ENCODE data around the gene TUBAL3.

The TUBAL3 gene

DNA sequence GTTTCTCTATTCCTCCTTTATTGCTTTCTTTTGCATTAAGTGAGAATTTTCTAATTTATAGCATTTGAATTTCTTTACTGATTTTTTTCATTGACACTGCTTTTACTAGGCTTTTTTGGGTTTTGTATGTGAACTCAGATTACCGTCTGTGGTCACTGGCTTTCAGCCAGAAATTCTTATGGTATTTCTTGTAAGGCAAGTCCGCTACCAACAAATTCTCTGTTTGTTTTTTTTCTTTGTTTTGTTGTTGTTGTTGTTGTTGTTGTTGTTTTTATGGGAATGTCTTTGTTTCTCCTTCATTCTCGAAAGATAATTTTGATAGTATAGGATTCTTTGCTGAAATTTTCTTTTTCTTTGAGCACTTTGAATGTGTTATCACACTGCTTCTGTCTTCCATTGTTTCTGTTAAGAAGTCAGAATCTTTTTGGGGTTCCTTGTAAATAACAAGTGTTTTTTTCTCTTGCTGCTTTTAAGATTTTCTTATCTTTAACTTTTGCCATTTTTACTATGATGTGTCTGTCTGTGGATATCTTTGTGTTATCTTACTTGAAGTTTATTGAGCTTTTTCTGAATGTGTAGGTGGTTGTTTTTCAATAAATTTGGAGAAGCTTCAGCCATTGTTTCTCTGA lies 15.0 kb upstream of the TUBAL3 start:
- no peak for DNase-seq (ENCODE audit: low read depth)
- no peak for TF ChIP-seq POLR2A (IDR thresholded peaks at IDR 0.05; ENCODE audit: extremely low read depth, insufficient read length)
- TF ChIP-seq MAX (IDR thresholded peaks at IDR 0.05; ENCODE audit: low read depth, low read length) = no peak
- TF ChIP-seq MYC (IDR thresholded peaks at IDR 0.05; ENCODE audit: low read depth, low read length) = no peak
- TF ChIP-seq, protein P1, sequence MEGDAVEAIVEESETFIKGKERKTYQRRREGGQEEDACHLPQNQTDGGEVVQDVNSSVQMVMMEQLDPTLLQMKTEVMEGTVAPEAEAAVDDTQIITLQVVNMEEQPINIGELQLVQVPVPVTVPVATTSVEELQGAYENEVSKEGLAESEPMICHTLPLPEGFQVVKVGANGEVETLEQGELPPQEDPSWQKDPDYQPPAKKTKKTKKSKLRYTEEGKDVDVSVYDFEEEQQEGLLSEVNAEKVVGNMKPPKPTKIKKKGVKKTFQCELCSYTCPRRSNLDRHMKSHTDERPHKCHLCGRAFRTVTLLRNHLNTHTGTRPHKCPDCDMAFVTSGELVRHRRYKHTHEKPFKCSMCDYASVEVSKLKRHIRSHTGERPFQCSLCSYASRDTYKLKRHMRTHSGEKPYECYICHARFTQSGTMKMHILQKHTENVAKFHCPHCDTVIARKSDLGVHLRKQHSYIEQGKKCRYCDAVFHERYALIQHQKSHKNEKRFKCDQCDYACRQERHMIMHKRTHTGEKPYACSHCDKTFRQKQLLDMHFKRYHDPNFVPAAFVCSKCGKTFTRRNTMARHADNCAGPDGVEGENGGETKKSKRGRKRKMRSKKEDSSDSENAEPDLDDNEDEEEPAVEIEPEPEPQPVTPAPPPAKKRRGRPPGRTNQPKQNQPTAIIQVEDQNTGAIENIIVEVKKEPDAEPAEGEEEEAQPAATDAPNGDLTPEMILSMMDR (IDR thresholded peaks at IDR 0.05; ENCODE audit: low read depth, low read length) = no peak
- no peak overlapping the region for H3K4me3 ChIP-seq (ENCODE audit: low read depth, low read length)

GRCh38 chr10:5418584-5418983 lies 14.0 kb upstream of the TUBAL3 start:
- no peak for DNase-seq (ENCODE audit: low read depth)
- TF ChIP-seq MYC (IDR thresholded peaks at IDR 0.05; ENCODE audit: low read depth, low read length) = no peak
- no peak for TF ChIP-seq POLR2A (IDR thresholded peaks at IDR 0.05; ENCODE audit: extremely low read depth, insufficient read length)
- TF ChIP-seq, protein P1 (IDR thresholded peaks at IDR 0.05; ENCODE audit: low read depth, low read length) = no peak
- no peak for TF ChIP-seq MAX (IDR thresholded peaks at IDR 0.05; ENCODE audit: low read depth, low read length)
- no peak overlapping the region for H3K4me3 ChIP-seq (ENCODE audit: low read depth, low read length)

- no peak overlapping the region for H3K4me3 ChIP-seq (ENCODE audit: low read depth, low read length)
- DNase-seq (ENCODE audit: low read depth) = no peak
- TF ChIP-seq POLR2A (IDR thresholded peaks at IDR 0.05; ENCODE audit: extremely low read depth, insufficient read length) (no peak), MYC (IDR thresholded peaks at IDR 0.05; ENCODE audit: low read depth, low read length) (no peak), MAX (IDR thresholded peaks at IDR 0.05; ENCODE audit: low read depth, low read length) (no peak)
- TF ChIP-seq, protein P1 (IDR thresholded peaks at IDR 0.05; ENCODE audit: low read depth, low read length) = no peak
These were observed 12.4 kb upstream of the TUBAL3 start for GRCh38 chr10:5416981-5417380.

DNA sequence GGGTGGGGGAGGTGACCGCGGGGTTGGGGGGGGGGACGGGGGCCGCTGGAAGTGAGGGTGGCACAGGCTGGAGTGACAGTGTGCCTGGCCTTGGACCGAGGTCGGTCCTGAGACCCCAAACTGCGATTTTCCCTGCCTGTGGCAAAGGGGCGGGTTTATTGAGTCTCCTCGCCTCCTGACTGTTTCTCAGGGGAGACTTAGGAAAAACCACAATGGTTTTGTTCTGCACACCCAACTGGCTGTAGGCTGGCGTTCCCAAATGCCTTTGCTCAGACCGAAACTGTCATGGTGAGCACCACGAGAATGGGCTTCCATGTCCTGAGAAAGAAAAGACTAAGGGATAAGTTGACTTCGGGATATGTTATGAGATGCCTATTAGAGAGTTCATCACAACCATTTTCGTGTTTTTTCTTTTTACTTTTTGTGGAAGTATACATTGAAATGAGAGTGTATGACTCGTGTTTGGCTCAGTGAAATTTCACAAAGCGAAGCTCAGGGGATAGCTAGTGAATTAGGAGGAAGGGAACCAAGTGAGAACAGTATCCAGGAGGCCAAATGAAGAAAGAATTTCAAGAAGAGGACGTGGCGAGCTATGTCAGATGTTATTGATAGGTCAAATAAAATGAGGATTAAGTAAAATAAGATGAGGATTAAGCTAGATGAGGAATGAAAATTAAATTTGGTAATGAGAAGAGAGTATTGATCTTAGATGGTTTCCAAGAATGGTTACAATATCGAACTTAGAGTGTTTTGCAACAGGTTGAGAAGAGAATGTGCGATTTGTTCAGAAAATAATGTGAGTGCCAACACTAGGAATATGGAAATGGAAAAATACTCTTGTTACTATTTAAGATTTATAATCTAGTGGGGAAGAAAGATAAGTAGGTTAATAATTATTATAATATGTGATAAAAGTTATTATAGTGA lies 8.6 kb upstream of the TUBAL3 start:
- peak overlapping the region; percentile 78 for H3K4me3 ChIP-seq (ENCODE audit: low read depth, low read length)
- peak; percentile 50 for DNase-seq (ENCODE audit: low read depth)
- TF ChIP-seq MAX (IDR thresholded peaks at IDR 0.05; ENCODE audit: low read depth, low read length) (no peak), POLR2A (IDR thresholded peaks at IDR 0.05; ENCODE audit: extremely low read depth, insufficient read length) (no peak), MYC (IDR thresholded peaks at IDR 0.05; ENCODE audit: low read depth, low read length) (no peak)
- TF ChIP-seq, protein P1 (IDR thresholded peaks at IDR 0.05; ENCODE audit: low read depth, low read length) = no peak

DNA sequence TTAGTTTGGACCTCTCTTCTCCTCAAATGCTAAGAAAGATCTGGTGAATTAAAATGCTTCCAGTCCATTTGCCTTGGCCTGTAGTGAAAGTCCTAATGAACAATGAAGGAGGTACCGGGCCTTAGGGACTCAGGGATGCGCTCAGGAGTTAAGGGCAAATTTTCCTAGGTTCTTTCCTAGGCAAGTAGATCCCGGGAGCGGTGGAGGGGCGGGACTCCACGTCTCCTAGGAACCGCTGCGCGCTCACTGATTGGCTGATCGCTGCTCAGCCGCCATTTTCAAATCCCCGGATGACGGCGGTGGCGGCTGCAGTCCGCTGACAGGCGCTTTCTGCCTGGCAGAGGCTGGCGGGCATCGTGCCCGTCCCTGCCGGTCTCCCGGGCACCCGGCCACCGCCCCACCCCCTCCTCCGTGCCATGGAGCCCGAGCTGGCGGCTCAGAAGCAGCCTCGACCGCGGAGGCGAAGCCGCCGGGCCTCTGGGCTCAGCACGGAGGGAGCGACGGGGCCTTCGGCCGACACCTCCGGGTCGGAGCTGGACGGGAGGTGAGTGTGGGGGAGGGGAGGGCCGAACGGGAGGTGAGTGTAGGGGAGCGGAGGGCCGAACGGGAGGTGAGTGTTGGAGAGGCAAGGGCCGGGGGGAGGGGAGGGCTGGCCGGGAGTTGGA lies 7.8 kb upstream of the TUBAL3 start, which contains the start of gene NET1:
Gene NET1, plus strand, starts transcription at position 281 of the 665 bp plus-strand sequence. Its CDS starts 136 bp downstream, at position 417.
- no peak for TF ChIP-seq MYC (IDR thresholded peaks at IDR 0.05; ENCODE audit: low read depth, low read length)
- TF ChIP-seq POLR2A (IDR thresholded peaks at IDR 0.05; ENCODE audit: extremely low read depth, insufficient read length) = peak; percentile 42
- TF ChIP-seq, protein P1 (IDR thresholded peaks at IDR 0.05; ENCODE audit: low read depth, low read length) = no peak

More for the DNA sequence above, 7.8 kb upstream of the TUBAL3 start, which contains the start of gene NET1:
- H3K4me3 ChIP-seq (ENCODE audit: low read depth, low read length) = peak within 1 kb of the TSS; percentile 78
- peak; percentile 79 for DNase-seq (ENCODE audit: low read depth)

Data from NB4 (cell line).